ENCODE data around the gene FOXJ3. TPM values are rescaled to one million over a fixed set of nuclear protein-coding genes. Genes with fewer than 3 reads are reported as not detected.
A peak's percentile ranks its signal among the peaks of the same experiment; 100 is the strongest.

FOXJ3 gene
- total RNA-seq, 1 experiment from 2014 or later = 42.2 TPM

- no peak for DNase-seq (ENCODE audit: unreplicated experiment)
- POLR2A ChIA-PET = interaction anchor here (1.1 to 2.0 kb wide), 2 partner anchors 20 to 51 kb away, joined by 3 to 14 read pairs; no protein-coding TSS in a partner anchor
- Mint-ChIP-seq H3K27me3 (ENCODE audit: insufficient read depth, unreplicated experiment) (no peaks in the 10 kb centered on the region), H3K27ac (ENCODE audit: low read depth, unreplicated experiment) (peak overlapping the region; percentile 51), H3K4me1 (ENCODE audit: insufficient read depth, unreplicated experiment) (peaks cover 52% of the 10 kb centered on the region), H3K4me3 (ENCODE audit: unreplicated experiment) (no peak overlapping the region), H3K36me3 (ENCODE audit: insufficient read depth, unreplicated experiment) (peaks cover 14% of the 10 kb centered on the region), H3K9me3 (ENCODE audit: unreplicated experiment) (no peaks in the 10 kb centered on the region)
- no peak for TF ChIP-seq CTCF (IDR thresholded peaks at IDR 0.05; ENCODE audit: unreplicated experiment)
- CTCF ChIA-PET = interaction anchor here (1.2 kb wide), 1 partner anchor 166 kb away, joined by 3 read pairs; no protein-coding TSS in a partner anchor
- intact Hi-C loops (cut with micrococcal nuclease) = no loop called here
- BruUV-seq (replicated peaks) = no TSS peak
These were observed 21.1 kb downstream of the FOXJ3 start for GRCh38 chr1:42313970-42314369.

- peak; percentile 72 for DNase-seq (ENCODE audit: unreplicated experiment)
- H3K27ac Mint-ChIP-seq (ENCODE audit: low read depth, unreplicated experiment) = peak overlapping the region; percentile 85
- intact Hi-C loops (cut with micrococcal nuclease) = no loop called here
- no peaks in the 10 kb centered on the region for H3K27me3 Mint-ChIP-seq (ENCODE audit: insufficient read depth, unreplicated experiment)
- H3K9me3 Mint-ChIP-seq (ENCODE audit: unreplicated experiment) = no peaks in the 10 kb centered on the region
- CTCF ChIA-PET = interaction anchor here (1.0 to 1.3 kb wide), 3 partner anchors 11 to 165 kb away, joined by 3 to 5 read pairs (median 3); no protein-coding TSS in a partner anchor
- H3K36me3 Mint-ChIP-seq (ENCODE audit: insufficient read depth, unreplicated experiment) = peaks cover 16% of the 10 kb centered on the region
- BruUV-seq (replicated peaks) = no TSS peak
- H3K4me1 Mint-ChIP-seq (ENCODE audit: insufficient read depth, unreplicated experiment) = peaks cover 59% of the 10 kb centered on the region
- TF ChIP-seq CTCF (IDR thresholded peaks at IDR 0.05; ENCODE audit: unreplicated experiment) = no peak
- POLR2A ChIA-PET = interaction anchor here (0.6 to 2.7 kb wide), 13 partner anchors 8 to 147 kb away, joined by 3 to 14 read pairs (median 4); no protein-coding TSS in a partner anchor
- peak overlapping the region; percentile 40 for H3K4me3 Mint-ChIP-seq (ENCODE audit: unreplicated experiment)
These were observed 22.3 kb downstream of the FOXJ3 start for GRCh38 chr1:42312576-42313212.

- ChIA-PET CTCF (interaction anchor here (1.0 kb wide), 1 partner anchor 138 kb away, joined by 3 read pairs; no protein-coding TSS in a partner anchor), POLR2A (interaction anchor here (0.7 to 2.7 kb wide), 10 partner anchors 9 to 147 kb away, joined by 3 to 14 read pairs (median 4); no protein-coding TSS in a partner anchor)
- DNase-seq (ENCODE audit: unreplicated experiment) = no peak
- Mint-ChIP-seq H3K27ac (ENCODE audit: low read depth, unreplicated experiment) (no peak overlapping the region), H3K36me3 (ENCODE audit: insufficient read depth, unreplicated experiment) (peaks cover 16% of the 10 kb centered on the region), H3K9me3 (ENCODE audit: unreplicated experiment) (no peaks in the 10 kb centered on the region), H3K4me3 (ENCODE audit: unreplicated experiment) (no peak overlapping the region), H3K4me1 (ENCODE audit: insufficient read depth, unreplicated experiment) (peaks cover 53% of the 10 kb centered on the region), H3K27me3 (ENCODE audit: insufficient read depth, unreplicated experiment) (no peaks in the 10 kb centered on the region)
- intact Hi-C loops (cut with micrococcal nuclease) = no loop called here
- BruUV-seq (replicated peaks) = no TSS peak
- TF ChIP-seq CTCF (IDR thresholded peaks at IDR 0.05; ENCODE audit: unreplicated experiment) = no peak
These were observed 23.1 kb downstream of the FOXJ3 start for GRCh38 chr1:42311897-42312296.

- peak; percentile 11 for DNase-seq (ENCODE audit: unreplicated experiment)
- TF ChIP-seq CTCF (IDR thresholded peaks at IDR 0.05; ENCODE audit: unreplicated experiment) = no peak
- ChIA-PET CTCF (interaction anchor here (1.0 kb wide), 1 partner anchor 138 kb away, joined by 3 read pairs; no protein-coding TSS in a partner anchor), POLR2A (interaction anchor here (0.7 to 2.7 kb wide), 3 partner anchors 10 to 1895 kb away, joined by 3 to 11 read pairs (median 7); no protein-coding TSS in a partner anchor)
- peaks cover 52% of the 10 kb centered on the region for H3K4me1 Mint-ChIP-seq (ENCODE audit: insufficient read depth, unreplicated experiment)
- no peaks in the 10 kb centered on the region for H3K9me3 Mint-ChIP-seq (ENCODE audit: unreplicated experiment)
- H3K4me3 Mint-ChIP-seq (ENCODE audit: unreplicated experiment) = no peak overlapping the region
- peaks cover 16% of the 10 kb centered on the region for H3K36me3 Mint-ChIP-seq (ENCODE audit: insufficient read depth, unreplicated experiment)
- BruUV-seq (replicated peaks) = no TSS peak
- H3K27me3 Mint-ChIP-seq (ENCODE audit: insufficient read depth, unreplicated experiment) = no peaks in the 10 kb centered on the region
- intact Hi-C loops (cut with micrococcal nuclease) = no loop called here
- H3K27ac Mint-ChIP-seq (ENCODE audit: low read depth, unreplicated experiment) = peak overlapping the region; percentile 53
These were observed 23.9 kb downstream of the FOXJ3 start for GRCh38 chr1:42311138-42311537.
